22Rv1 (cell line): ENCODE data around the gene TIMM50.
"Not testable (repeated sequence)": the region's sequence is repeated elsewhere in the genome, so short reads cannot be mapped to it uniquely, and the experiment has no call there.

Experiments used
- H3K27ac ChIP-seq: fragments of 450-650 bp; 2 replicates; pipeline ENCODE4 v1.5.1; 2017
- ZFX ChIP-seq: fragments of 450-650 bp; IDR thresholded peaks from 2 replicates; pipeline ENCODE4 v1.6.1; 2017; ENCODE audit warnings: antibody characterized with exemption, borderline replicate concordance
- TF ChIP-seq, protein P1 (sequence below): fragments of 450-650 bp; IDR thresholded peaks from 2 replicates; pipeline ENCODE4 v1.5.1; 2017; ENCODE audit warnings: mild to moderate bottlenecking

The TIMM50 gene

DNA sequence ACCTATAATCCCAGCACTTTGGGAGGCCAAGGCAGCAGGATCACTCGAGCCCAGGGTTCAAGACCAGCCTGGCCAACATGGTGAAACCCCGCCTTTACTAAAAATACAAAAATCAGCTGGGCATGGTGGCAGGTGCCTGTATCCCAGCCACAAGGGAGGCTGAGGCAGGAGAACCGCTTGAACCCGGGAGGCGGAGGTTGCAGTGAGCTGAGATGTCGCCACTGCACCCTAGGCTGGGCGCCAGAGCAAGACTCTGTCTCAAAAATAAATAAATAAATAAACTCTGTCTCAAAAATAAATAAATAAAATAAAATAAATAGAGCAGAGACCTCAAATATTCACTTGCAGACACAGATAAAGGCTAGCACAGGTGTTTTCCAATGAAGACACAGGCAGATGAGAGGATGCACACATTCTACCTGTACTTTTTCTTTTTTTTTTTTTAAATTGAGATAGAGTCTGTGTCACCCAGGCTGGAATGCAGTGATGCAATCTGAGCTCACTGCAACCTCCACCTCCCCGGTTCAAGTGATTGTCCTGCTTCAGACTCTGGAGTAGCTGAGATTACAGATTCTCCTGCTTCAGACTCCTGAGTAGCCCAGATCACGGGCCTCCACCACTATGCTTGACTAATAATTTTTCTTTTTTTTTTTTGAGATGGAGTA is 42.2 kb upstream of the TIMM50 start:
- no peak overlapping the region for H3K27ac ChIP-seq
- TF ChIP-seq, protein P1, sequence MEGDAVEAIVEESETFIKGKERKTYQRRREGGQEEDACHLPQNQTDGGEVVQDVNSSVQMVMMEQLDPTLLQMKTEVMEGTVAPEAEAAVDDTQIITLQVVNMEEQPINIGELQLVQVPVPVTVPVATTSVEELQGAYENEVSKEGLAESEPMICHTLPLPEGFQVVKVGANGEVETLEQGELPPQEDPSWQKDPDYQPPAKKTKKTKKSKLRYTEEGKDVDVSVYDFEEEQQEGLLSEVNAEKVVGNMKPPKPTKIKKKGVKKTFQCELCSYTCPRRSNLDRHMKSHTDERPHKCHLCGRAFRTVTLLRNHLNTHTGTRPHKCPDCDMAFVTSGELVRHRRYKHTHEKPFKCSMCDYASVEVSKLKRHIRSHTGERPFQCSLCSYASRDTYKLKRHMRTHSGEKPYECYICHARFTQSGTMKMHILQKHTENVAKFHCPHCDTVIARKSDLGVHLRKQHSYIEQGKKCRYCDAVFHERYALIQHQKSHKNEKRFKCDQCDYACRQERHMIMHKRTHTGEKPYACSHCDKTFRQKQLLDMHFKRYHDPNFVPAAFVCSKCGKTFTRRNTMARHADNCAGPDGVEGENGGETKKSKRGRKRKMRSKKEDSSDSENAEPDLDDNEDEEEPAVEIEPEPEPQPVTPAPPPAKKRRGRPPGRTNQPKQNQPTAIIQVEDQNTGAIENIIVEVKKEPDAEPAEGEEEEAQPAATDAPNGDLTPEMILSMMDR: no peak
- TF ChIP-seq ZFX: no peak

DNA sequence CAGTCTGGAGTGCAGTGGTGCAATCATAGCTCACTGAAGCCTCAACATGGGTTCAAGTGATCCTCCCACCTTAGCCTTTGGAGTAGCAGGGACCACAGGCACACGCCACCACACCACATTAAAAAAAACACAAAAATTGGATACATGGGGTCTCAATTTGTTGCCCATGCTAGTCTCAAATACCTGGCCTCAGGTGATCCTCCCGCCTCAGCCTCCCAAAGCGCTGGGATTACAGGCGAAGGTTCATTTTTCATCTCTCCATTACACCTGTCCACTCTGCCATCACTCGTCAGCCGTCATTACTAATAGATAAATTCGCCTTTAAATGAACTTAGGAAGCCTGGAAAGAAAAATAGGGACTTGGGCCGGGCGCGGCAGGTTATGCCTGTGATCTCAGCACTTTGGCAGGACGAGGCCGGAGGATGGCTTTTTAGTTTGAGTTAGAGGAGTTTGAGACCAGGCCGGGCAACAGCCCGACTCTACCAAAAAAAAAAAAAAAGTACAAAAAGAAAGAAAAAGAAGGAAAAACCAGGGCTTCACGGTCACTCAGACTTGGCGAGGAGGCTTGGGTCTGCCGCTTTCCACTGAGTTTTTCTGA is 35.9 kb upstream of the TIMM50 start:
- TF ChIP-seq, protein P1: no peak
- TF ChIP-seq ZFX: no peak
- peak overlapping the region; percentile 90 for H3K27ac ChIP-seq

DNA sequence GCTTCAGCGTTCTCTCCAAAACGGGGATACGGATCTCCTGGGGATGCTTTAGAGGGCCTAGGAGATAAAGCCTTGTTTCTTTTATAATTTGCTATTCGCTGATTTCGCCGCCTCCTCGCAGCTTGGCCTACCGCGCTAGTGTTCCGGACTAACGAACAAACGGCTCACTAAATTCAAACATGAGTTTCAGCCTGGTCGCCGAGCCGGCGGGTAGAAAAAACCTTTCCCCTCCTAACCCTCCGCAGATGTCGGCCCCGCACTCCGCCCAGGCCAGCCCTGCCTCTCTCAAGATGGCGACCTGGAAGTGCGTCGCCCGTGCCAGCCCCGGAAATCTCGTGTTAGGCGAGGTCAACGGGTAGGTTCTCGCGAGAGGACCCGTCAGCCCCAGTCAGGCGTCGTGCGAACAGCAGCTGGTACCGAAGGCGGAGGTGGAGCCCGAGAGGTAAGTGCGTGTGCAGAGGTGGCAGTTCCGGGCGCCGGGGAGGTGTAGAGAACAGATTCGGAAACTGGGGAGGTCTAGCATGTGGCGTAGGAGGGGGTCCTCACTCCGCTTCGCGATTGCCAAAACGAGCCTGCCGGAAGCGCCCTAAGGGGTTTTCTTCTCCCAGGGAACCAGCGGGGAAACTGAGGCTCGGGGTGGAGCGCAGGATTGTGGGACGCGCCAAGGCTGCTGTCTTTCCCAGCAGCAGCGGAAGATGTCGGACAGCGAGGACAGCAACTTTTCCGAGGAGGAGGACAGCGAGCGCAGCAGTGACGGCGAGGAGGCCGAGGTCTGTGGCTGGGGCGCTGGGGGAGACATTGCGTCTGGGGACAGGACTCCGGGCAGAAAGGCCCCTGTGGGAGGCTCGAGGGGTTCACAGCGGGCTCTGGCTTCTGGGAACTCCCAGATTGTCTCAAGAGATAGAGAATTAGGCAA is 35.2 kb upstream of the TIMM50 start, which contains the start of gene SUPT5H:
Gene SUPT5H (plus strand): TSS at position 387 of the 916 bp plus-strand sequence. CDS start 309 bp downstream, at position 696.
- peak within 1 kb of the TSS; percentile 90 for H3K27ac ChIP-seq
- no peak for TF ChIP-seq ZFX
- TF ChIP-seq, protein P1: no peak

GRCh38 chr19:39446365-39447084 is 34.1 kb upstream of the TIMM50 start:
- H3K27ac ChIP-seq: peak overlapping the region; percentile 90
- no peak for TF ChIP-seq ZFX
- TF ChIP-seq, protein P1: no peak

GRCh38 chr19:39448271-39448670 is 32.4 kb upstream of the TIMM50 start:
- no peak for TF ChIP-seq ZFX
- TF ChIP-seq, protein P1: no peak
- H3K27ac ChIP-seq: 0 out of 2 replicates have a peak overlapping the region, but pooled peaks have one; percentile 28

GRCh38 chr19:39449116-39449797 is 31.4 kb upstream of the TIMM50 start:
- no peak for TF ChIP-seq ZFX
- TF ChIP-seq, protein P1: no peak
- H3K27ac ChIP-seq: no peak overlapping the region

DNA sequence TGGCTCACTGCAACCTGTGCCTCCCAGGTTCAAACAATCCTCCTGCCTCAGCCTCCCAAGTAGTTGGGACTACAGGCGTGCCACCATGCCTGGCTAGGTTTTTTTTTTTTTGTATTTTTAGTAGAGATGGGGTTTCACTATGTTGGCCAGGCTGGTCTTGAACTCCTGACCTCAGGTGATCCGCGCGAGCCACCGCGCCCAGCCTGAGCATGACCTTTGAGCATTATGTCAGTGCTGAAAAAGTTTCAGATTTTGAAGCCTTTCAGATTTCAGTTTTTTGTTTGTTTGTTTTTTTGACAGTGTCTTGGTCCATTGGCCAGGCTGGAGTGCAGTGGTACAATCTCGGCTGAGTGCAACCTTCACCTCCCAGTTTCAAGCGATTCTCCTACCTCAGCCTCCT is 29.4 kb upstream of the TIMM50 start:
- H3K27ac ChIP-seq: not testable (repeated sequence)
